Left lobe of liver (tissue), 2 donors: ENCODE data around the gene GOLGA6D. TPM values are rescaled to one million over a fixed set of nuclear protein-coding genes. Genes with fewer than 3 reads are reported as not detected.
"Not testable (repeated sequence)": the region's sequence is repeated elsewhere in the genome, so short reads cannot be mapped to it uniquely, and the experiment has no call there.

Experiments used
- ATAC-seq: fragments of 200-7000 bp; cut with Tn5 transposase; one replicate; pipeline ENCODE4 v1.9.1; 2020; ENCODE audit warnings: mild to moderate bottlenecking, moderate library complexity
- DNase-seq: peaks from one replicate; pipeline ENCODE4 v3.0.0-alpha.2; 2020; ENCODE audit warnings: low spot score
- total RNA-seq: library from RNA; stranded (reverse); gene quantifications from one replicate; pipeline ENCODE4 v1.2.1, GENCODE V29; 2021
- donor health status: DM: no; HTN: no; CAD: no; lungs with moderate emphysema.
- donor health status: DM: no; HTN: yes; CAD: no.

The GOLGA6D gene, protein sequence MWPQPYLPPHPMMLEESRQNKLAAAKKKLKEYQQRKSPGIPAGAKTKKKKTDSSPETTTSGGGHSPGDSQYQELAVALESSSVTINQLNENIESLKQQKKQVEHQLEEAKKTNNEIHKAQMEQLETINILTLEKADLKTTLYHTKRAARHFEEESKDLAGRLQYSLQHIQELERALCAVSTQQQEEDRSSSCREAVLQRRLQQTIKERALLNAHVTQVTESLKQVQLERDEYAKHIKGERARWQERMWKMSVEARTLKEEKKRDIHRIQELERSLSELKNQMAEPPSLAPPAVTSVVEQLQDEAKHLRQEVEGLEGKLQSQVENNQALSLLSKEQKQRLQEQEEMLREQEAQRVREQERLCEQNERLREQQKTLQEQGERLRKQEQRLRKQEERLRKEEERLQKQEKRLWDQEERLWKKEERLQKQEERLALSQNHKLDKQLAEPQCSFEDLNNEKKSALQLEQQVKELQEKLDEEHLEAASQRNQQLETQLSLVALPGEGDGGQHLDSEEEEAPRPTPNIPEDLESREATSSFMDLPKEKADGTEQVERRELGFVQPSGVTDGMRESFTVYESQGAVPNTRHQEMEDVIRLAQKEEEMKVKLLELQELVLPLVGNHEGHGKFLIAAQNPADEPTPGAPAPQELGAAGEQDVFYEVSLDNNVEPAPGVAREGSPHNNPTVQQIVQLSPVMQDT
- total RNA-seq = 0.45 TPM

GRCh38 chr15:75282572-75282971 is at the start of gene GOLGA6D:
Gene GOLGA6D (plus strand): TSS chr15:75282835. CDS start chr15:75282876, 41 bp downstream.
- not testable (repeated sequence) for ATAC-seq, DNase-seq

DNA sequence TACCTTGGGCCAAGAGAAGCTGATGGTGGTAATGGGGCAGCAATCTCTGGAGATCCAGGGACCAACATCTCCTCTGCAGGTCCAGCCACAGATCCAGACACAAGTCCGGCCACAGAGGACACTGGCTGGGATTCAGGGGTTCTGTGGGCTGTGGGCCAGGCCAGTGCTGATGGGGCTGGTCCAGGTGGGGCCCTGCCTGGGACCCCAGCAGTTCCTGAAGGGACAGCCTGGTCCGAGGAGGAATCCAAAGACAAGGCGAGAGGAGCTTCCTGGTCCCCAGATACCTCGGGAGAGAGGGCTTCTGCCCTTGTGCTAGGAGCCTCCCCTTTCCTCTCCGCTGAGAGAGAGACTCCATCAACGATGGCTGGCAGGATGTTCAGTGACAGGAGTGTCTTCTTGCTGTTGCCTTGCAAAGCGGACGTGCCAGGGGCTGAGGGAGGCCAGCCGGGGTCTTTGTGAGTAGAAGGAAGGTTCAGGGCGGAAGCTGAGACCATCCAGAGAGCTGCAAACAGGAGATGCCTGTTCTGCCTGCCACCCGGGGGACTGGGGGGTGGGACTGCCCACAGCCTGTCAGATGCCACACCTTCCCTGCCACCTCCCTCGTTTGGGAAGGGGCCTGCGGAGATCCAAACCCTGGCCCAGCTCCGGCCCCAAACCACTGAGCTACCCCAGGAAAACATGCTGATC is 49.0 kb upstream of the GOLGA6D start:
- no peak for ATAC-seq
- DNase-seq = no peak

DNA sequence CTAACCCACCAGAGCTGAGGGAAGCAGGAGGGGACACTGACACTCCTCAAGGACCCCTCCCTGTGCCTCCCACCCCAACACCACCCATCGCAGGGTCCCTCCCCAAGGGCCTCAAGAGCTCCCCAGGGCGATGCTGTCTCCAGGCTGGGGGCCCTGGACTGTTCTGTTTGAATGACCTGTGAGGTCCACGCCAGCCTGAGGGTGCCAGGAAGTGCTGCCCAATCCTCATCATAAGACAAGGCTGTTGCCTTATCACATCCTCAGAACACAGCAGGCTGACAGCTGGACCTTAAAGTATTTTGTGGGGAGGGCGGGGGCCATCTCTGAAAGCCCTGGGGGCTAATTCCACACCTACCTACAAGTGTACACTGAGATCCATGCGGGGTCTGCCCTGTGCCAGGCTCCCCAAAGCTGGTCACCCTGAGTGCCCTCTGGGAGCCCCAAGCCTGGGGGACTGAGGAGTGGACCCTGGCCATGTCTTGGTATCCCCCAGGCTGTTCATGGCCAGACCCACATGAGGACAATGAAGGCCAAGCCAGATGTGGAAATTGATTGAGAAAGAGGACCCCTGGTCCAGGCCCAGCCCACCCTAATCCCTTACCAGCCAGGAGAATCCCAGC is 48.3 kb upstream of the GOLGA6D start:
- ATAC-seq (no peak), DNase-seq (no peak)

DNA sequence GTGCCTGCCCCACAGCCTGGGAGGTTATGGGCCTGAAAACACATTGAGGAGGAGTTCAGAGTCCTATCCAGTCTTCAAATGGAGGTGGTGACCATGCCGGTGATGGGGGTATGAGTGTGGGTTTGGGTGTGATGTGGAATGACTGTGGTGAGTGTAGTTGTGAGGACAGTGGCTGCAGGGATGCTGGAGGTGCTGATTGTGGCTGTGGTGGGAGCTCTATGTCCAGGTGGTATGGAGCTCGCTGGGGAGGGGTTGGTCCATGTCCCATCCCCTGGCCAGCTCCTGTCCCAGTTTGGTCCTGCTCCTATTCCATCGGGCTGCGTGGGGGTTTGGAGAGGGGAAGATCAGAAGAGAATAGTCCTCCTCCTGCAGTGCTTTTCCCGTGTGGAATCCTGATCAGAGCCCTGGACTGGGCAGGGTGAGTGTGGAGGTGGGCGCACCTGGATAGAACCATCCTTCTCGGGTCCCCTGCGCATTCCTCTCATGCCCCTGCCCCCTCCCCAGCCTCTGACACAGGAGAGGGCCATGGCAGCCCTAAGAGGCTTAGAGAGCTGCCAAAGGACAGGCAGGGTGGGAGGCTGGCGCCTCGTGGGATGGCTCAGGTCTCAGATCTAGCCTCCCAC is 47.5 kb upstream of the GOLGA6D start:
- no peak for DNase-seq
- no peak for ATAC-seq

DNA sequence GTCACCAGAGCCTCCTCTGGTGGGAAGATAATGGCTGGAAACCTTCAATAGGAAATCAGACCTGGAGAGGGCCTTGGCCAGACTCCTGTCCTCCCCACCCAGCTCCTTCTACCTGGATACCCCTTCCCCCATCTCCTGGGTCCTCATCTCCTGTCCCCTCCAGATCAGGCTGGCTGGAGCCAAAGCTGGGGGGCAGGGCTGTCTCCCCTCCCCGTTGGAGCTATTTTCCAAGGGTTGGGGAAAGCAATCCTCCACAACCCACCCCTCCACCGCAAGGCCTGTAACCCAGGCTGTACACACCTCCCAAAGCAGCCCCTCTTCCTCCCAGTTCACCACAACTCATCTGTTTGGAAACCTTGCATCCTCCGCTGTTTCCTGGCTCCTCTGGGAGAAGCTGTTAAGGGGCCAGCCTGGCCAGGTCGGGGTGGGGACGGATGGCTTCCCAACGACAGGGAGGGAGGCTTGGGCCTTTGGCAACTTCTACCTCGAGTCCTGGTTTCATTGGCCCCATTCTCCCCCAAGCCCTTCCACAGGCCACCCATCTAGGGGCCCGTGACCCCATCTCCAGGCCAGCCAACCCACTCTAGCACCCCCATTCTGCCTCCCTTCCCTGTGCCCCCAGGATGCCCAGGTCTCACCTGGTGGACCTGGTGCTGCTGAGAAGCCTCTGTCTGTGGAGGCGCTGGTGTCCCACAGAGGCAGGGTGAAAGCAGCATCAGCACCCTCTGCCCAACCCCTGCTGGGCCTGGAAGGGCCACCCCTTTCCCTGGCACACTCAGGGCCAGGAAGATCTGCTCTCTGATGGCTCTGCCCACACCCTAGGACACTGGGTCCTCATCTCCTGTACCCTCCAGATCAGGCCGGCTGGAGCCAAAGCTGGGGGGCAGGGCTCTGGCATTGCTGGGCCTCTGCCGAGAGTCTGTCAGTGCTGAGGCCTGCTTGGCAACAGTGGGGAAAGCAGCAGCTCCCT is 46.6 kb upstream of the GOLGA6D start:
- DNase-seq (no peak), ATAC-seq (no peak)

- DNase-seq (no peak), ATAC-seq (no peak)
Measured at GRCh38 chr15:75237316-75237982, 45.2 kb upstream of the GOLGA6D start.

- ATAC-seq (no peak), DNase-seq (no peak)
Measured at GRCh38 chr15:75238150-75238549, 44.5 kb upstream of the GOLGA6D start.

DNA sequence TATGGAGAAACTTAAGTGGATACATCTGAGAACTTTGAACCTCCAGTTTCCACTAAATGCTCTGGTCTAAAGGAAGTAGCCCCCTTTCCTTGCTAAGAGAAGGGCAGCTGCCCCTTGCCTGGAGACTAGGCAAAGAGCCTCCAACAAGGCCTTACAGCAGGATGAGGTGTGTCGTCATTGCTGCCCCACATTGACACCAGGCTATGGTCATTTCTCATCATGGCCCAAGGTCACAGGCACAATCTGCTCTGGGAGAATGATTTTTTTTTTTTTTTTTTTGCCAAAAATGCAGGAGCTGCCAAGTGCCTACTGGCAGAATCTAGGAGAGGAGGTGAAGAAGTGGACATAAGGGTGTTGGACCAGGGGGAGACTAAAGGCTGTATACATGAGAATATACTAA is 36.9 kb upstream of the GOLGA6D start:
- DNase-seq, ATAC-seq: not testable (repeated sequence)

GRCh38 chr15:75248991-75249390 is 33.6 kb upstream of the GOLGA6D start:
- not testable (repeated sequence) for ATAC-seq, DNase-seq

GRCh38 chr15:75249726-75250125 is 32.9 kb upstream of the GOLGA6D start:
- DNase-seq = no peak

GRCh38 chr15:75251343-75251742 is 31.3 kb upstream of the GOLGA6D start:
- DNase-seq, ATAC-seq: not testable (repeated sequence)

More at GRCh38 chr15:75249726-75250125, 32.9 kb upstream of the GOLGA6D start:
- no peak for ATAC-seq

GRCh38 chr15:75252285-75252684 is 30.4 kb upstream of the GOLGA6D start:
- not testable (repeated sequence) for ATAC-seq, DNase-seq

GRCh38 chr15:75258034-75258433 is 24.6 kb upstream of the GOLGA6D start, which contains the start of gene GOLGA6C:
Gene GOLGA6C (plus strand): TSS chr15:75258334. CDS start chr15:75258599, 265 bp downstream.
- ATAC-seq, DNase-seq: not testable (repeated sequence)

DNA sequence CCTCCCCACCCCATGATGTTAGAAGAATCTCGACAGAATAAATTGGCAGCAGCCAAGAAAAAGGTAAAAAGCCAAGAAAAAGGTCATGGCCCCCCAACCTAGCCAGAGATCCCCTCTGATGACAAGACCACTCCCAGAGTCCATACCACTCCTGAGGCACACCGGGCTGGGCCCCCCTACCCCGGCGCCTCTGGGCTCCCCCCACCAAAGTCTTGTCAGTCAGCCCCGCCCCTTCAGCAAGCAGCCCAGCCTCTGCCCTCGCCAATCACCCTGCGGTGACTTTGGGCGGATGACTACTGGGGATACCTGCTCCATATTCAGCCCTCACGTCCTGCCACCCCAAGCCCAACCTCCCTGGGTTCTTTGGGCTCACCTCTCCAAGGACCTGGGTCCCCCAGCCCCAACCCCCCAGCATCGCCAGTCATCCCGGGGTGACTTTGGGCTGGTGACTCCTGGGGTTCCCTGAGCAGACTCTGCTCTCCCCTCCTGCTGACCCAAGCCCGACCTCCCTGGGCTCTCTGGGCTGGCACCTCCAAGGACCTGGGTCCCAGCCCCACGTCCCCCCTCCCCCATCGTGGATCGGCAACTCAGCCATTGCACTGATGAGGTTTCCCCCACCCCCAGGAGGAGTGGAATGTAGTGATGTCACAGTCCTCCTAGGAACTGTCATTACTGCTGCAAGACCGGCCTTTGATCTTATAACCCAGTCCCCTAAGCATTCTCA is 23.9 kb upstream of the GOLGA6D start:
- DNase-seq, ATAC-seq: not testable (repeated sequence)

- DNase-seq = not testable (repeated sequence)
Measured at GRCh38 chr15:75259873-75260272, 22.8 kb upstream of the GOLGA6D start.

GRCh38 chr15:75273751-75274359 is 8.8 kb upstream of the GOLGA6D start:
- ATAC-seq = peak; percentile 18
- DNase-seq = not testable (repeated sequence)

More at GRCh38 chr15:75259873-75260272, 22.8 kb upstream of the GOLGA6D start:
- not testable (repeated sequence) for ATAC-seq

DNA sequence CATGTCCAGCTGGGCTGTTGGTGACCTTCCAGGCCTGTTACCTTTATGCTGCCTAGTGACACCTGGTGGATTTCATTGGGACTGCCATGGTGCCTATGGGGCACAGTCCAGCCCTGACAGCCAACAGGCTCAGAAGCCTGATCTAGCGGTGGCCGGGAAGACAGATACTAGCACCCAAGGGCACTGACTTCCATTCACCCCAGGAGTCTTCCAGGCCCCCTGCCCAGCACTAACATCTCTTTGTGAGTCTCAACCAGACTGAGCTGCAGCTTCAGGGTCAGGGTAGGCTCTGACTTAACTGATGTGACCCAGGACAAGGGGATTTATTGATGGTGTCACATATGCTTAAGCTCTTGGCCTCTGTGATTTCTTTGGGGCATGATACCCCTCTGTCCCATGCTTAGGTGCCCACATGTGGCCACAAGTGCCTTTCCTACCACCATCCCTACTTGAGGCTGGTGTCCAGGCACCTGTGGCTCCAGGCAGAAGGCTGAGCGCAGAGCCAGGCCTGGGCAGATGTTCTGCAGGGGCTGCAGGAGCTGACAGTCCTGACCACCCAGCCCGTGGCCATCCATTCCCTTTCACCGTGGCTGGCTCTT is 8.0 kb upstream of the GOLGA6D start:
- DNase-seq = peak; percentile 94
- peak; percentile 100 for ATAC-seq
